NCI-H128 (cell line): ENCODE data around the gene PKLR.

Source experiments
- DNase-seq: peaks from one replicate; lab custom pipeline; 2025; ENCODE audit not compliant: unreplicated experiment; lab: John Stamatoyannopoulos, UW

The PKLR gene

GRCh38 chr1:155285631-155286044, 15.6 kb downstream of the PKLR start:
- DNase-seq, result no peak

- DNase-seq, result no peak
These were observed 16.2 kb downstream of the PKLR start for GRCh38 chr1:155285063-155285462.

GRCh38 chr1:155284476-155284875, 16.8 kb downstream of the PKLR start:
- no peak for DNase-seq

- no peak for DNase-seq
These were observed 18.6 kb downstream of the PKLR start for GRCh38 chr1:155282488-155283091.

- DNase-seq, result no peak
These were observed 22.0 kb downstream of the PKLR start for GRCh38 chr1:155279268-155279667.

GRCh38 chr1:155278689-155279160, 22.5 kb downstream of the PKLR start:
- DNase-seq, result no peak

GRCh38 chr1:155277902-155278688, 23.1 kb downstream of the PKLR start:
- DNase-seq, result peak; percentile 50

GRCh38 chr1:155277070-155277901, 24.0 kb downstream of the PKLR start, which contains the start of gene HCN3:
Gene HCN3, plus strand, starts transcription at chr1:155277463. Its CDS starts 128 bp downstream, at chr1:155277591.
- DNase-seq, result peak; percentile 99

- peak; percentile 95 for DNase-seq
These were observed 27.6 kb downstream of the PKLR start, which contains the start of gene CLK2 for GRCh38 chr1:155273343-155274245. Gene CLK2, minus strand, starts transcription at chr1:155273504. Its CDS starts 2,527 bp downstream, at chr1:155270977.

GRCh38 chr1:155272466-155273342, 28.5 kb downstream of the PKLR start:
- no peak for DNase-seq

GRCh38 chr1:155269381-155269780, 31.9 kb downstream of the PKLR start:
- DNase-seq, result no peak

- DNase-seq, result no peak
These were observed 32.6 kb downstream of the PKLR start for GRCh38 chr1:155268630-155269029.

GRCh38 chr1:155267373-155267772, 33.9 kb downstream of the PKLR start:
- no peak for DNase-seq

GRCh38 chr1:155266553-155266952, 34.7 kb downstream of the PKLR start:
- DNase-seq, result no peak

GRCh38 chr1:155263067-155263466, 38.2 kb downstream of the PKLR start:
- DNase-seq, result no peak

GRCh38 chr1:155261852-155262673, 39.2 kb downstream of the PKLR start, which contains the start of gene SCAMP3:
Gene SCAMP3, minus strand, starts transcription at chr1:155262360. Its CDS starts 209 bp downstream, at chr1:155262151.
- peak; percentile 95 for DNase-seq

GRCh38 chr1:155261493-155261851, 39.8 kb downstream of the PKLR start:
- no peak for DNase-seq

- no peak for DNase-seq
These were observed 41.0 kb downstream of the PKLR start for GRCh38 chr1:155260276-155260675.
